GM21619 (cell line): Measurements from ENCODE around the gene SLC39A11.
"Not testable (repeated sequence)": the region's sequence is repeated elsewhere in the genome, so short reads cannot be mapped to it uniquely, and the experiment has no call there.

ENCODE experiments used
- ATAC-seq: cut with Tn5 transposase; IDR thresholded peaks from one replicate; pipeline ENCODE4 v1.9.1; 2021; ENCODE audit not compliant: unreplicated experiment

Gene SLC39A11

DNA sequence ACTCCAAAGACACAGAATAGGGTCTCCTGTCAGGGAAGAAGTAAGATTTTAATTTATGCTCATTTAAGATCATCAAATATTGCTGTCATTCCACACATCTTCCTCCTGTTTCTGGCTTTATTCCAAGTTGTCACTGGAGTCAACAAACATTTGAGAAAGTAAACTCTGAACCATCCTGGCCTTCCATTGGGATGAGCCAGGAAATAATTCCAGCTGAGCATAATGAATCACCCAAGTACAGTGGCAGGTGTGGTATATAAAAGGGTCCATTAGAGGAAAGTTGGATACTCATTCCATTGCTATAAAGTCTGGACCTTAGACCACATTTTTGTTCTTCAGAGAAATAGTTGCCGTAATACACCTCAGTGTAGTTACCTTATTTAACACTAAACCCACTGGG lies 246.1 kb downstream of the SLC39A11 start:
- ATAC-seq: no peak

GRCh38 chr17:72843591-72843990 lies 248.9 kb downstream of the SLC39A11 start:
- no peak for ATAC-seq

DNA sequence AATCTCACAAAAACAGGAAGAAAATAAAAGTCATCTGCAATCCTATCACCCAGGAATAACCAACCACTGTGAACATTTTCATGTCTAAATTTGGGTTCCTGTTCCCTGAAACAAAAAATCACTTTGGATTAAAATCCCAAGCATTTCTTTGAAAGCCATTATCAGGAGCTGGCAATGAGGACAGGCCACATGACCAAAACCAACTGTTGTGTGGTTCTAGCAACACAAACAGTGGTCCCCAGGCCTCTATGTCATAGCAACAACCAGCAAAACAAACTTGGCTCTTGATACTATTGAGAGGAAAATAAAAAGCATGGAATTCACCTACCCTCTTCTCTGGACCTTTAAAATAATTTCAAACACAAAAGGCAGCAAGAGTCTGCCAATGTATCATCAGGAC lies 252.5 kb downstream of the SLC39A11 start:
- no peak for ATAC-seq

DNA sequence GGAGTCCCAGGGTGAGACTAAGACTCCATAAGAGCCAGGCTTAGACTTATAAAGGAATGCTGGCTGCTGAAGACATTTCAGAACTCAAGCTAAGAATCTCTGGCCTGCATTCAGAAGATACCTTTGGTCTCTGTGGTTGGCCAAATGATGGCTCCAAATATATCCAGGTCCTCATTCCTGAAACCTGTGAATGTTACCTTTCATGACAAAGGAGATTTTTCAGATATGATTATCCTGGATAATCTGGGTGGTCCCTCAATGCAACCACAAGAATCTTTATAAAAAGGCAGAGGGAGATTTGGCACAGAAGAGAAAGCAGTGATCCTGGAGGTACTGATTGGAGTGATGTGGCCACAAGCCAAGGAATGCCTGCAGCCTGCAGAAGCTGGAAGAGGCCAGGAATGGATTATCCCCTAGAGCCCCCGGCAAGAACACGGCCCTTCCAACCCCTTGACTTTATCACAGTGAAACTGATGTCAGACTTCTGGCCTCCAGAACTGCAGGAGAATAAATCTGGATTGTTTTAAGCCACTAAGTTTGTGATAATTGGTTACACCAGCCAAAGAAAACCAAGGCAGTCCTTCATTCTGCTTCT lies 253.3 kb downstream of the SLC39A11 start:
- no peak for ATAC-seq

DNA sequence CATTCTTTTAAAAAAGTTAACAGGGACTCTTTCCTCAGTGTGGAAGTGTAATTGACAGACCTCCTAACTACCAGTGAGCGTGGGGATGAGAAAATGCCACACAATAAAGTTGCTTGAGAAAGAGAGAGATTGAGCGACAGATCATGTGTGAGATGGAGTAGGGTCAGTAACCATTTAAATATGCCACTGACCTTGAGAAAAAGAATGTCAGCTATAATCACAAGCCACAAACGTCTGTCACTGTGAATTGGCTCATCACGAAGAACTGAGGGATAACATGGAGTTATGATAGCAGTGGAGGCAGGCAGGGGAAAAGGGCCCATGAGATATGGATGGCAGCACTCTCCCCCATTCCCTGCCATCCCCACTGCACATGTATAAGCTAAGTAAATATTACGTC lies 253.9 kb downstream of the SLC39A11 start:
- no peak for ATAC-seq

- no peak for ATAC-seq
These were observed 254.4 kb downstream of the SLC39A11 start for GRCh38 chr17:72838068-72838467.

DNA sequence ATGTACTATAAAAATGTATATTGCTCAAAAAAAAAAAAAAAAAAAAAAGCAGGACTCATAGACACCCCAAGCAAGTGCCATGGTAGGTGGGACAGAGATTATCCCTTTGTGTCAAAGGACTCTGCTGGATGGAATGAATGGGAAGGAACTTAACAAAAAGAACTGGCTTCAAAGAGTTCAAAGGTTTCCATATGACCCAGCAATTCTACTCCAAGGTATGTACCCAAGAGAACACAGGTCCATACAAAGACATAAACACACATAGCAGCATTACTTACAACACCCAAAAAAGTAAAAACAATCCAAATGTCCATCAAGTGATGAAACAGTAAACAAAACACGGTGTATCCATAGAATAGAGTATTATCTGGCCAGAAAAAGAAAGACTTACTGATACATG lies 255.2 kb downstream of the SLC39A11 start:
- ATAC-seq: no peak

DNA sequence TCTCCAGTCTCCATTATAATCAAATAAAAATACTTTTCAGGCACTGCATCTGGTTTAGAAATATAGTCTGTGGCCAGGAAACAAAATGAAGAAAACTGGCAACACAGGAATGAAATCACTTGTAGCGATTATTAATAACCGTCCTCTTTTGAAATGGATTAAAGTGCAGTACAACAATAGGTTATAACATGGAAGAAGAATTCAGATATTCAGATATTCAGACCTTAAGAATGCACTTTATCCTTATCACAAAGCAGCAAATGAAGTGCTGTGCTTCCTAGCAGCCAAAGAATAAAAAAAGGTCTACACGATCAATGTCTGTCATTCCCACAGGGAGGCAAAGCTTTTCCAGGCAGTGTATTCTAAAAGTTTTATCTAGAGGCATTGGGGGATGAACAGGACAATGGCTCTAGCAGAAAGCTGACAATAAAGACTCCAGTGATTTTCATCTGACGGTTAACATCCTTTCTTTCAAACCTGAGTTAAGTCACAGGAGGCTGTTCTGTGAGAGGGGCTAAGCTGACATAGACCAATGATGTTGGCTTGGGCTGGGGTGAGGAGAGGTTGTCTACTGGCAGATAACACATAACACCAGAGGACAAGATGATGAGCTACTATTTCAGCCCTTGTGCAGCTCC lies 259.2 kb downstream of the SLC39A11 start:
- no peak for ATAC-seq

DNA sequence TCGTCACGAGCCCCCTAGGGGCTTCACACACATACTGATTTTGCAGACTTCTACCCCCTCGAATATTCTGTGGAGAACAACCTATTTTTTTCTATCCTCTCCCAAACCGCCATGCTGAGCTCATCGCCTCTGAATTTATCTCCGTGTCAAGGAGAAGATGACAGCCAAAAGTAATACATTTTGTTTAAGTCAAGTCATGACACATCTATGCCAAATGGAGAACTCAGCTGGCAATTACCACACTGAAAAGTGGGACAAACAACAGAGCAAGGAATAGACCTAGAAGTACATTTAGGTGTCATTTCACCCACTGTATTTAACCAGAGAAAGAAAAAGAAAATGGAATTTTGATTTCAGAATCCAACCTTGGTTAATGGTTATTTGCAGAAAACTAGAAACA lies 260.2 kb downstream of the SLC39A11 start:
- ATAC-seq: no peak

DNA sequence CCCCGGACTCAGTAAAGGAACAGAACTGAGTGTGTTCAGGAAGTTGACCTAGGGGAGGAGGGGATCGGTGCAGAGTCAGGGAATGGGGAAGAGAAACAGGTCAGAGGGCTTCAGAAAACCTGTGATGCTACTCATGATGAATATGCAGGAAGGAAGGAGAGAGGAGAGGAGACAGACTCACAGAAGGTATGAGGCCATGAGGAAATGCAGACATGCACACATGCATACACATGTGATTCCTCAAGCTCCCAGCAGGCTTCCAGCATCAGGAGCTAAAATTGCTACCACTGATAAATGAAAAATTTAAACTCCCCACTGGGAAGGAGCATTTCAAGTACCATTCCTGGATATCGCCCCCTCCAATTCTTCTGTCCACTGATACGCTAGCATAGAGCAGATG lies 262.6 kb downstream of the SLC39A11 start:
- no peak for ATAC-seq

DNA sequence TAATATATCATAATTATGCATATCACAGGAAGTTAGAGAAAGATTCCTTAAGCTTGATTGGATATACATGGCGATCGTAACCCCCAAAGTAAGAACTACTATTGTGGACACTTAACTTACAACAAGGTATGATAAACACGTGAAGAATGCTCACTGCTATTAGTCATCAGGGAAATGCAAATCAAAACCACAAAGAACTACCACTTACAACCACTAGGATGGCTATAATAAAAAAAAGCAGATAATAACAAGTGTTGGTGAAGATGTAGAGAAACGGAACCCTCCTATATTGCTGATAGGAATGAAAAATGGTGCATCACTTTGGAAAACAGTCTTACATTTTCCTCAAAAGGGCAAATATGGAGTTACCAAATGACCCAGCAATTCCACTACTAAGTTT lies 265.9 kb downstream of the SLC39A11 start:
- no peak for ATAC-seq

- ATAC-seq: not testable (repeated sequence)
These were observed 266.4 kb downstream of the SLC39A11 start for GRCh38 chr17:72826059-72826458.

DNA sequence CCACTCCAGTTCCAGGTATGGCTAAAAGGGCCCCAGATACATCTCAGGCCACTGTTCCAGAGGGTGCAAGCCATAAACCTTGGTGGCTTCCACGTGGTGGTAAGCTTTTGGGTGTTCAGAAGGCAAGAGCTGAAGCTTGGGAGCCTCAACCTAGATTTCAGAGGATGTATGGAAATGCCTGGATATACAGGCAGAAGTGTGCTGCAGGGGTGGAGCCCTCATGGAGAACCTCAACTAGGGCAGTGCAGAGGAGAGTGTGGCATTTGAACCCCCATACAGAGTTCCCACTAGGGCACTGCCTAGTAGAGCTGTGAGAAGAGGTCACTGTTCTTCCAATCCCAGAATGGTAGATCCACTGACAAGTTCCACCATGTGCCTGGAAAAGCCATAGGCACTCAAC lies 267.3 kb downstream of the SLC39A11 start:
- no peak for ATAC-seq

DNA sequence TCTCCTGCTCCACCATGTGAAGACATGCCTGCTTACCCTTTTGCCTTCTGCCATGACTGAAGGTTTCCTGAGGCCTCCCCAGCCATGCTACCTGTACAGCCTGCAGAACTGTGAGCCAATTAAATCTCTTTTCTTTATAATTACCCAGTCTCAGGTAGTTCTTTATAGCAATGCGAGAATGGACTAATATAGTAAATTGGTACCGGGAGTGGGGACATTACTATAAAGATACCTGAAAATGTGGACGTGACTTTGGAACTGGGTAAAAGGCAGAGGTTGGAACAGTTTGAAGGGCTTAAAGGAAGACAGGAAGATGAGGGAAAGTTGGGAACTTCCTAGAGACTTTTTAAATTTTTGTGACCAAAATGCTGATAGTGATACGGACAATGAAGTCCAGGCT lies 268.2 kb downstream of the SLC39A11 start:
- ATAC-seq: not testable (repeated sequence)

GRCh38 chr17:72822358-72823023 lies 270.0 kb downstream of the SLC39A11 start:
- no peak for ATAC-seq

DNA sequence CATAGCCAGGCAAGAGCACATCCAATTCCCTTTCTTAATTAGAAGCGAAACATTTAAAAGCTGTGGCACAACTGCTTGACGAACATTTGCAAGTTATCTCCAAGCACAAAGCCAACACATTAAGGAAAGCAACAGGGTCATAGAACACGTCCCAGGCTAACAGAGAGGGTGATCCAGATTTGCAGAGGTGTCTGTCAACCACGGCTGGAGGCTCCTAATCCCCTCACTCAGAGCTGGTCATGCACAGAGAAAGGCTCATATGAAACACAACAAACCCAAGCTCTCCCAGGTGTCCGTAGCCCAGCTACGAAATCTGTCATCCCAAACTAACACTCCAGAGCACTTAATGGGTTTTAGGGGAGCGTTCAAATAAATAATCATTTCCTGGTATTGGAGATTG lies 276.1 kb downstream of the SLC39A11 start:
- no peak for ATAC-seq

- no peak for ATAC-seq
These were observed 279.0 kb downstream of the SLC39A11 start for GRCh38 chr17:72813481-72813880.

DNA sequence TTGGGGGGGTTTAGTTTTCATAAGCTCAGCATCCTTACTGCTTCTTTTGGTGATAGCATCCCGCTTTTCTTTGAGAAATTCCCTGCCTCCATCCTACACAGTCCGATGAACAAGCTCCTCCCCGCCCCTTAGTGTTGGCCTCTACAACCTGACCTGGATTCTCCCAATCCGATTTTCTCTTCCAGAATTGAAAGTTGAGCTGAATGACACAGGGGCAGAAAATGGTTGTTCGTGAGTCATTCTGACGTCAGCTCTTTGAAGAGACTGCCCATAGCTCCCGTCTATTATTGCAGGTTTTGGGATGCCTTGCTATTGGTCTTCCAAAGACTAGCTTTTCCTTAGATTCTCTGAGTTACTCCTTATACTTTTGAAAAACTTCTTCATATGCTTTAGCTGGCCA lies 279.7 kb downstream of the SLC39A11 start:
- no peak for ATAC-seq

GRCh38 chr17:72811976-72812687 lies 280.4 kb downstream of the SLC39A11 start:
- ATAC-seq: no peak

GRCh38 chr17:72810991-72811508 lies 281.4 kb downstream of the SLC39A11 start:
- no peak for ATAC-seq

DNA sequence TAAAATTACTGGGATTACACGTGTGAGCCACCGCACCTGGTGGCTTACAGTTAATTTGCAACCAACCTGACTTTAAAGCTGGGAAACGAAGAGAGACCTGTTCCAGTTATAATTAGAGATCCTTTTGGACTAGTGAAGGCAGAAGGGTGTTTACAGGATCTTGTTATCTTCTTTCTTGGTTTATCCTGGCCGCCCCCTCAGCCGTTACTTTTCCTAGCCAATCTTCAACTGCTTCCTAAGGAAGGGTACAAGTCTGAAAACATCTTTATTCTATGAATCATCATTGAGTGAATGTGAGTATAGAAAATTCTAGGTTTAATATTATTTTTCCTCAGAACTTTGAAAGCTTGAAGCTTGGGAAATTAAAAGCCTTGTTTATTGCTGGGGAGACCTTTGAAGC lies 286.5 kb downstream of the SLC39A11 start:
- no peak for ATAC-seq
